H9 (cell line): Measurements from ENCODE around the gene ZSCAN25. TPM values are rescaled to one million over a fixed set of nuclear protein-coding genes. Genes with fewer than 3 reads are reported as not detected.

ENCODE experiments used
- DNase-seq: peaks from one replicate; pipeline ENCODE4 v3.0.0-alpha.2; 2017
- H2AFZ ChIP-seq: one replicate; pipeline ENCODE4 v1.6.1; 2013; ENCODE audit warnings: mild to moderate bottlenecking, low read length, control low read depth, moderate library complexity
- H2AK5ac ChIP-seq: 2 replicates; pipeline ENCODE4 v1.6.1; 2013; ENCODE audit warnings: low read length, control low read depth, mixed read lengths; ENCODE audit not compliant: insufficient read length
- H2BK120ac ChIP-seq: one replicate; pipeline ENCODE4 v1.6.1; 2013; ENCODE audit warnings: low read depth, mild to moderate bottlenecking, low read length, control low read depth, inconsistent platforms; ENCODE audit not compliant: poor library complexity, severe bottlenecking
- H2BK12ac ChIP-seq: 2 replicates; pipeline ENCODE4 v1.6.1; 2013; ENCODE audit warnings: low read length, control low read depth, mixed read lengths, low read depth; ENCODE audit not compliant: insufficient read length
- H2BK15ac ChIP-seq: 2 replicates; pipeline ENCODE4 v1.6.1; 2013; ENCODE audit warnings: low read depth, low read length, control low read depth
- H2BK20ac ChIP-seq: one replicate; pipeline ENCODE4 v1.6.1; 2013; ENCODE audit warnings: low read depth, mild to moderate bottlenecking, low read length, control low read depth, inconsistent platforms; ENCODE audit not compliant: poor library complexity, severe bottlenecking
- H2BK5ac ChIP-seq: 2 replicates; pipeline ENCODE4 v1.6.1; 2013; ENCODE audit warnings: low read length, control low read depth, mixed read lengths; ENCODE audit not compliant: insufficient read length
- H3K14ac ChIP-seq: 2 replicates; pipeline ENCODE4 v1.6.1; 2013; ENCODE audit warnings: low read length, control low read depth; ENCODE audit not compliant: insufficient read depth
- H3K18ac ChIP-seq: 2 replicates; pipeline ENCODE4 v1.6.1; 2013; ENCODE audit warnings: low read depth, mild to moderate bottlenecking, mixed read lengths, low read length, control low read depth; ENCODE audit not compliant: insufficient read length
- H3K23ac ChIP-seq: 2 replicates; pipeline ENCODE4 v1.6.1; 2013; ENCODE audit warnings: low read length, control low read depth, mixed read lengths, low read depth; ENCODE audit not compliant: insufficient read length
- H3K23me2 ChIP-seq: 2 replicates; pipeline ENCODE4 v1.6.1; 2013; ENCODE audit warnings: low read depth, mild to moderate bottlenecking, mixed read lengths, low read length, control low read depth; ENCODE audit not compliant: insufficient read length, poor library complexity, severe bottlenecking
- H3K27ac ChIP-seq: 2 replicates; pipeline ENCODE4 v1.5.1; 2013; ENCODE audit warnings: low read length, control low read depth, mixed read lengths, low read depth; ENCODE audit not compliant: insufficient read length
- H3K27me3 ChIP-seq: 2 replicates; pipeline ENCODE4 v1.6.1; 2013; ENCODE audit warnings: low read length, control low read depth, inconsistent platforms; ENCODE audit not compliant: insufficient read depth
- H3K4ac ChIP-seq: 2 replicates; pipeline ENCODE4 v1.6.1; 2013; ENCODE audit warnings: low read depth, mild to moderate bottlenecking, control low read depth, inconsistent platforms, low read length, moderate library complexity
- H3K4me1 ChIP-seq: 2 replicates; pipeline ENCODE4 v1.6.1; 2013; ENCODE audit warnings: low read length, control low read depth, inconsistent platforms; ENCODE audit not compliant: insufficient read depth
- H3K4me2 ChIP-seq: 2 replicates; pipeline ENCODE4 v1.6.1; 2013; ENCODE audit warnings: low read length, control low read depth, mixed read lengths; ENCODE audit not compliant: insufficient read length, insufficient read depth
- H3K56ac ChIP-seq: 2 replicates; pipeline ENCODE4 v1.6.1; 2013; ENCODE audit warnings: low read depth, mild to moderate bottlenecking, mixed read lengths, low read length, control low read depth; ENCODE audit not compliant: insufficient read length
- H3K79me1 ChIP-seq: 2 replicates; pipeline ENCODE4 v1.6.1; 2013; ENCODE audit warnings: low read depth, mild to moderate bottlenecking, moderate library complexity, low read length, control low read depth, inconsistent platforms; ENCODE audit not compliant: insufficient read depth, poor library complexity, severe bottlenecking
- H3K79me2 ChIP-seq: 2 replicates; pipeline ENCODE4 v1.6.1; 2013; ENCODE audit warnings: low read length, control low read depth, inconsistent platforms; ENCODE audit not compliant: insufficient read depth
- H3K9ac ChIP-seq: 2 replicates; pipeline ENCODE4 v1.6.1; 2013; ENCODE audit warnings: low read length, control low read depth, mixed read lengths; ENCODE audit not compliant: insufficient read length; ENCODE audit errors: extremely low read depth
- H3K9me3 ChIP-seq: one replicate; pipeline ENCODE4 v1.6.1; 2013; ENCODE audit warnings: low read depth, low read length, inconsistent platforms; ENCODE audit not compliant: control insufficient read depth
- H3T11ph ChIP-seq: one replicate; pipeline ENCODE4 v1.6.1; 2013; ENCODE audit warnings: mild to moderate bottlenecking, low read length, control low read depth, inconsistent platforms
- H4K20me1 ChIP-seq: one replicate; pipeline ENCODE4 v1.6.1; 2013; ENCODE audit not compliant: control insufficient read depth, insufficient read length, insufficient read depth
- H4K5ac ChIP-seq: 2 replicates; pipeline ENCODE4 v1.6.1; 2013; ENCODE audit warnings: low read depth, mild to moderate bottlenecking, mixed read lengths, low read length, control low read depth; ENCODE audit not compliant: insufficient read length
- H4K8ac ChIP-seq: replicated peaks from 2 replicates; pipeline ENCODE4 v1.6.1; 2013; ENCODE audit warnings: low read length, control low read depth, mixed read lengths, low read depth; ENCODE audit not compliant: insufficient read length
- H4K91ac ChIP-seq: 2 replicates; pipeline ENCODE4 v1.6.1; 2013; ENCODE audit warnings: low read depth, mild to moderate bottlenecking, moderate library complexity, mixed read lengths, low read length, control low read depth; ENCODE audit not compliant: insufficient read length
- H3K27ac Mint-ChIP-seq, 3 experiments: 2 replicates in 2 of 3; 3 replicates in 1 of 3; pipeline ENCODE4 v1.8.0; 2020 to 2021; ENCODE audit warnings: mixed read lengths in 3 of 3, mild to moderate bottlenecking in 1 of 3, moderate library complexity in 1 of 3
- H3K27me3 Mint-ChIP-seq: 2 replicates; pipeline ENCODE4 v1.8.0; 2021; ENCODE audit warnings: low read depth, mild to moderate bottlenecking, moderate library complexity, mixed read lengths
- H3K36me3 Mint-ChIP-seq, 3 experiments: 2 replicates in 2 of 3; 3 replicates in 1 of 3; pipeline ENCODE4 v1.8.0; 2020 to 2021; ENCODE audit warnings: low read depth in 3 of 3, mixed read lengths in 3 of 3; ENCODE audit not compliant: insufficient read depth in 1 of 3
- H3K4me1 Mint-ChIP-seq, 2 experiments: 2 replicates each; pipeline ENCODE4 v1.8.0; 2020; ENCODE audit warnings: mixed read lengths in 2 of 2
- H3K4me3 Mint-ChIP-seq, 2 experiments: 2 replicates in 1 of 2; 3 replicates in 1 of 2; pipeline ENCODE4 v1.8.0; 2020 to 2021; ENCODE audit warnings: mild to moderate bottlenecking in 2 of 2, mixed read lengths in 2 of 2, moderate library complexity in 1 of 2
- H3K9me3 Mint-ChIP-seq, 2 experiments: 2 replicates in 1 of 2; 3 replicates in 1 of 2; pipeline ENCODE4 v1.8.0; 2020; ENCODE audit warnings: mild to moderate bottlenecking in 2 of 2, mixed read lengths in 2 of 2, moderate library complexity in 1 of 2
- WGBS: extraction: QIAGEN DNeasy Blood & Tissue Kit; methylation state at CpG from one replicate; pipeline ENCODE4 v1.1.7; 2013; ENCODE audit warnings: missing lambda C conversion rate, low lambda C conversion rate, mixed read lengths; ENCODE audit not compliant: insufficient read length; ENCODE audit errors: extremely low coverage; 5-methylcytosine and 5-hydroxymethylcytosine counted together
- total RNA-seq: library from RNA; stranded (reverse); gene quantifications from 2 replicates; pipeline ENCODE4 v1.2.1, GENCODE V29; 2021
- TF ChIP-seq, protein P1 (sequence below): fragments of 200-600 bp; sonication (generic); conservative IDR thresholded peaks from 3 replicates; pipeline ENCODE4 v1.8.0; 2021; ENCODE audit warnings: antibody characterized with exemption, mild to moderate bottlenecking

ZSCAN25 gene
- total RNA-seq, 1 experiment from 2014 or later = 21.3 TPM

DNA sequence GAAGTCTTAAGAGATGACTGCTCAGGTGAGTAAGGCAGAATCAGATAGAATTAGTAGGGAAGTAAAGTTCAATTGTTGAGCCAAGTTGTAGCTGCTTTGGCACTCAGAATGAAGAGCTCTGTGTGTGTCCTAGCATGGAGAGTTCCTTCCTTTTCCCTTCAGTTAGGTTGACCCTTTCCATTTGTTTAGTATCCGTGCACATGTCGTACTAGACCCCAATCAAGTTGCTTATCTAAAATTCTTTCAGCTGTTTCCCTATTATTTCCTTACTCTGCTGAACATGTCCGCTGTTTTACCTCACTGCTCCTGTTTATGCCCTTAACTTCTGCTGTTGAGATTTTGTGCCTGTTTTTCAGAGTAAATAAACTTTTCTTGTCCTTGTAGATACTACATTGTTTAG, 45.0 kb upstream of the ZSCAN25 start:
- no peak overlapping the region for H3K14ac ChIP-seq
- H3K9ac ChIP-seq = no peak overlapping the region
- H3K79me2 ChIP-seq = peaks cover 1% of the 10 kb centered on the region; the same call in 1 of the 2 replicates
- H2BK5ac ChIP-seq = no peak overlapping the region
- no peak overlapping the region for H2AFZ ChIP-seq
- no peak overlapping the region for H3K4me3 Mint-ChIP-seq
- H3K18ac ChIP-seq = no peak overlapping the region
- TF ChIP-seq, protein P1, sequence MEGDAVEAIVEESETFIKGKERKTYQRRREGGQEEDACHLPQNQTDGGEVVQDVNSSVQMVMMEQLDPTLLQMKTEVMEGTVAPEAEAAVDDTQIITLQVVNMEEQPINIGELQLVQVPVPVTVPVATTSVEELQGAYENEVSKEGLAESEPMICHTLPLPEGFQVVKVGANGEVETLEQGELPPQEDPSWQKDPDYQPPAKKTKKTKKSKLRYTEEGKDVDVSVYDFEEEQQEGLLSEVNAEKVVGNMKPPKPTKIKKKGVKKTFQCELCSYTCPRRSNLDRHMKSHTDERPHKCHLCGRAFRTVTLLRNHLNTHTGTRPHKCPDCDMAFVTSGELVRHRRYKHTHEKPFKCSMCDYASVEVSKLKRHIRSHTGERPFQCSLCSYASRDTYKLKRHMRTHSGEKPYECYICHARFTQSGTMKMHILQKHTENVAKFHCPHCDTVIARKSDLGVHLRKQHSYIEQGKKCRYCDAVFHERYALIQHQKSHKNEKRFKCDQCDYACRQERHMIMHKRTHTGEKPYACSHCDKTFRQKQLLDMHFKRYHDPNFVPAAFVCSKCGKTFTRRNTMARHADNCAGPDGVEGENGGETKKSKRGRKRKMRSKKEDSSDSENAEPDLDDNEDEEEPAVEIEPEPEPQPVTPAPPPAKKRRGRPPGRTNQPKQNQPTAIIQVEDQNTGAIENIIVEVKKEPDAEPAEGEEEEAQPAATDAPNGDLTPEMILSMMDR = no peak
- peaks cover 18 to 23% of the 10 kb centered on the region in 2 experiments for H3K4me1 Mint-ChIP-seq
- no peak for DNase-seq
- H4K5ac ChIP-seq = no peak overlapping the region
- H2BK15ac ChIP-seq = no peak overlapping the region
- no peak overlapping the region for H4K91ac ChIP-seq
- H3K4me1 ChIP-seq = peaks cover 2% of the 10 kb centered on the region; the same call in 1 of the 2 replicates
- no peak overlapping the region for H4K8ac ChIP-seq
- no peak overlapping the region for H2AK5ac ChIP-seq
- no peak overlapping the region for H3K27ac ChIP-seq
- H3K27me3 ChIP-seq = no peaks in the 10 kb centered on the region
- no peak overlapping the region for H3K4ac ChIP-seq
- peaks cover 30 to 58% (median 46%) of the 10 kb centered on the region in 3 experiments; a peak in 6 of 7 replicates for H3K36me3 Mint-ChIP-seq
- H2BK12ac ChIP-seq = no peak overlapping the region
- no peak overlapping the region for H3K56ac ChIP-seq
- H3T11ph ChIP-seq = no peak overlapping the region
- no peak overlapping the region for H3K27ac Mint-ChIP-seq
- no peaks in the 10 kb centered on the region for H3K9me3 Mint-ChIP-seq
- H3K27me3 Mint-ChIP-seq = no peaks in the 10 kb centered on the region
- no peak overlapping the region for H3K23ac ChIP-seq
- no peaks in the 10 kb centered on the region for H3K23me2 ChIP-seq
- no peak overlapping the region for H2BK120ac ChIP-seq
- no peak overlapping the region for H3K4me2 ChIP-seq
- H3K79me1 ChIP-seq = no peaks in the 10 kb centered on the region
- WGBS = no CpG with 5 or more reads among the region's 3 CpGs
- no peak overlapping the region for H2BK20ac ChIP-seq
- H4K20me1 ChIP-seq = no peaks in the 10 kb centered on the region
- no peaks in the 10 kb centered on the region for H3K9me3 ChIP-seq
